Thyroid gland (tissue), 4 donors: ENCODE measurements around the gene CAPN3.

Source experiments
- POLR2A ChIP-seq, 2 donors: fragments of 450-650 bp; IDR thresholded peaks; one replicate each; pipeline ENCODE4 v1.6.1; 2017; ENCODE audit warnings: antibody characterized with exemption in 2 of 2, mild to moderate bottlenecking in 2 of 2, moderate library complexity in 1 of 2
- TF ChIP-seq, protein P1 (sequence below), 6 experiments: fragments of 200-600 bp in 3 of 6; fragments of 450-650 bp in 3 of 6; sonication (generic) in 3 of 6; IDR thresholded peaks; one replicate each; pipeline ENCODE4 v1.5.1; 2016 to 2019; ENCODE audit warnings: antibody characterized with exemption in 6 of 6, mild to moderate bottlenecking in 2 of 6, inconsistent platforms in 1 of 6, moderate library complexity in 1 of 6

DNA sequence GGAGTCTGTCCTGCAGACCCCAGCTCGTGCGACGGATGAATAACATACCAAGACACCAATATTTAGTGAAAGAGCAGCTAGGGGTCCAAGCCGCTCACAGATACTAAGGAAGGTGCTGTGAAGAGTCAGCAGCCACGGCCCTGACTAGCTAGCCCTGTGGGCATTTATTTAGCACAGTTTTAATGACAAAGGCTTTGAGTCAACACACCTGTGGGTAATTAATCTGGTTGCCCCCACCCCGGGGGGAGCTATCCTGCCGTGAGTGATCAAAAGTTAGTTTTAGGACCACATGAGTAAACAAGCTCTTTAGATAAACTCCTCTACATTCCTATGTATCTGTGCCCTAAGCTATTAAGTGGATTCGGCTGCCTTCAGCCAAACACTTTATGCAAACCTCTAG lies 18.7 kb downstream of the CAPN3 start:
- TF ChIP-seq, protein P1, sequence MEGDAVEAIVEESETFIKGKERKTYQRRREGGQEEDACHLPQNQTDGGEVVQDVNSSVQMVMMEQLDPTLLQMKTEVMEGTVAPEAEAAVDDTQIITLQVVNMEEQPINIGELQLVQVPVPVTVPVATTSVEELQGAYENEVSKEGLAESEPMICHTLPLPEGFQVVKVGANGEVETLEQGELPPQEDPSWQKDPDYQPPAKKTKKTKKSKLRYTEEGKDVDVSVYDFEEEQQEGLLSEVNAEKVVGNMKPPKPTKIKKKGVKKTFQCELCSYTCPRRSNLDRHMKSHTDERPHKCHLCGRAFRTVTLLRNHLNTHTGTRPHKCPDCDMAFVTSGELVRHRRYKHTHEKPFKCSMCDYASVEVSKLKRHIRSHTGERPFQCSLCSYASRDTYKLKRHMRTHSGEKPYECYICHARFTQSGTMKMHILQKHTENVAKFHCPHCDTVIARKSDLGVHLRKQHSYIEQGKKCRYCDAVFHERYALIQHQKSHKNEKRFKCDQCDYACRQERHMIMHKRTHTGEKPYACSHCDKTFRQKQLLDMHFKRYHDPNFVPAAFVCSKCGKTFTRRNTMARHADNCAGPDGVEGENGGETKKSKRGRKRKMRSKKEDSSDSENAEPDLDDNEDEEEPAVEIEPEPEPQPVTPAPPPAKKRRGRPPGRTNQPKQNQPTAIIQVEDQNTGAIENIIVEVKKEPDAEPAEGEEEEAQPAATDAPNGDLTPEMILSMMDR (IDR thresholded peaks at IDR 0.05): no peak
- no peak for TF ChIP-seq POLR2A (IDR thresholded peaks at IDR 0.05)
